HCT116 (cell line): ENCODE results near the gene SLC19A1. TPM values are rescaled to one million over a fixed set of nuclear protein-coding genes. Genes with fewer than 3 reads are reported as not detected.

ENCODE experiments used
- ATAC-seq: fragments of 200-7000 bp; cut with Tn5 transposase; 2 replicates; pipeline ENCODE4 v1.9.1; 2020; ENCODE audit warnings: mild to moderate bottlenecking, moderate library complexity
- BruUV-seq: library from RNA; stranded (reverse); fragments of 400-500 nt; replicated peaks from 2 replicates; lab custom pipeline; 2021; lab: Mats Ljungman, UMichigan
- CTCF ChIA-PET: fragments of 300-600 bp; sonication (Branson Sonifier 250); formaldehyde crosslinking; loops from one replicate; lab custom pipeline; 2021; ENCODE audit warnings: antibody characterized with exemption; lab: Charles Lee
- POLR2A ChIA-PET: fragments of 300-600, 350-600 bp; sonication (Branson Sonifier 250); formaldehyde crosslinking; loops from one replicate; lab custom pipeline; 2021; ENCODE audit warnings: antibody characterized with exemption; lab: Charles Lee
- RAD21 ChIA-PET, 2 experiments: fragments of 300-600 bp; sonication (Branson Sonifier 250); formaldehyde crosslinking; loops; one replicate each; lab custom pipeline; 2023; ENCODE audit warnings: low total read pairs in 2 of 2; ENCODE audit not compliant: uncharacterized antibody in 2 of 2, unreplicated experiment in 2 of 2, low non-redundant PET in 1 of 2; lab: Charles Lee
- DNase-seq: peaks from one replicate; pipeline ENCODE4 v3.0.0-alpha.2; 2010; ENCODE audit warnings: low read depth, low spot score
- H2AFZ ChIP-seq: fragments of 200-600 bp; shearing (Covaris generic), sonication (generic); 2 replicates; pipeline ENCODE4 v1.6.1; 2017; ENCODE audit warnings: low read depth, mixed run types, mixed read lengths, antibody characterized with exemption, low read length; ENCODE audit not compliant: poor library complexity, severe bottlenecking
- H3K27ac ChIP-seq: 2 replicates; pipeline ENCODE4 v1.5.1; 2012; ENCODE audit warnings: low read depth, low read length
- H3K27me3 ChIP-seq: fragments of 200-600 bp; sonication (generic); 2 replicates; pipeline ENCODE4 v1.6.1; 2016; ENCODE audit warnings: mixed run types, low read length, mixed read lengths; ENCODE audit not compliant: insufficient read depth
- H3K36me3 ChIP-seq, 2 experiments: fragments of 200-500 bp in 1 of 2; fragments of 200-600 bp in 1 of 2; sonication (Bioruptor generic) in 1 of 2; sonication (generic) in 1 of 2; 2 replicates each; pipeline versions ENCODE4 v1.5.1 to v1.6.1; 2014 to 2016; ENCODE audit warnings: low read length in 2 of 2, inconsistent platforms in 1 of 2, mixed read lengths in 1 of 2, mixed run types in 1 of 2; ENCODE audit not compliant: insufficient read depth in 2 of 2, control insufficient read depth in 1 of 2
- H3K4me1 ChIP-seq, 2 experiments: fragments of 200-600 bp in 1 of 2; sonication (generic) in 1 of 2; 2 replicates each; pipeline versions ENCODE4 v1.5.1 to v1.6.1; 2012 to 2017; ENCODE audit warnings: low read length in 2 of 2, inconsistent platforms in 1 of 2, mild to moderate bottlenecking in 1 of 2, mixed read lengths in 1 of 2, mixed run types in 1 of 2, moderate library complexity in 1 of 2; ENCODE audit not compliant: insufficient read depth in 2 of 2, control insufficient read depth in 1 of 2
- H3K4me2 ChIP-seq: fragments of 200-600 bp; sonication (generic); 2 replicates; pipeline ENCODE4 v1.6.1; 2017; ENCODE audit warnings: mixed run types, low read length, mixed read lengths
- H3K4me3 ChIP-seq, 2 experiments: fragments of 200-600 bp in 1 of 2; sonication (generic) in 1 of 2; replicated peaks in 1 of 2; 2 replicates each; pipeline ENCODE4 v1.5.1; 2011 to 2016; ENCODE audit warnings: low read length in 2 of 2, control low read depth in 1 of 2, low read depth in 1 of 2, mild to moderate bottlenecking in 1 of 2, mixed read lengths in 1 of 2, mixed run types in 1 of 2
- H3K79me2 ChIP-seq: fragments of 200-600 bp; sonication (generic); 2 replicates; pipeline ENCODE4 v1.6.1; 2017; ENCODE audit warnings: mild to moderate bottlenecking, mixed run types, low read length, moderate library complexity, mixed read lengths; ENCODE audit not compliant: insufficient read depth
- H3K9ac ChIP-seq: fragments of 200-600 bp; sonication (generic); 2 replicates; pipeline ENCODE4 v1.6.1; 2016; ENCODE audit warnings: low read length, mixed read lengths
- H3K9me2 ChIP-seq: fragments of 200-600 bp; sonication (generic), shearing (Covaris generic); 2 replicates; pipeline ENCODE4 v1.6.1; 2017; ENCODE audit warnings: mixed run types, mild to moderate bottlenecking, moderate library complexity; ENCODE audit not compliant: insufficient read depth
- H3K9me3 ChIP-seq, 2 experiments: fragments of 200-500 bp in 1 of 2; fragments of 200-600 bp in 1 of 2; sonication (Bioruptor generic) in 1 of 2; sonication (generic) in 1 of 2; 2 replicates each; pipeline ENCODE4 v1.6.1; 2014 to 2017; ENCODE audit warnings: low read length in 2 of 2, mixed read lengths in 2 of 2, inconsistent platforms in 1 of 2, low read depth in 1 of 2, mild to moderate bottlenecking in 1 of 2, mixed run types in 1 of 2, moderate library complexity in 1 of 2; ENCODE audit not compliant: control insufficient read depth in 1 of 2, insufficient read depth in 1 of 2
- H4K20me1 ChIP-seq: fragments of 200-600 bp; sonication (generic), shearing (Covaris generic); 2 replicates; pipeline ENCODE4 v1.6.1; 2017; ENCODE audit warnings: mixed run types, mild to moderate bottlenecking, moderate library complexity; ENCODE audit not compliant: insufficient read depth
- CEBPB ChIP-seq: IDR thresholded peaks from 2 replicates; pipeline ENCODE4 v1.6.1; 2012; ENCODE audit warnings: low read depth
- CTCF ChIP-seq, 3 experiments: fragments of 200-600 bp in 1 of 3; sonication (generic) in 1 of 3; IDR thresholded peaks in 2 of 3; conservative IDR thresholded peaks in 1 of 3; 2 replicates each; pipeline ENCODE4 v1.5.1; 2012 to 2017; ENCODE audit warnings: low read depth in 2 of 3, low read length in 2 of 3, antibody characterized with exemption in 1 of 3, borderline replicate concordance in 1 of 3, control low read depth in 1 of 3, mild to moderate bottlenecking in 1 of 3, mixed read lengths in 1 of 3, mixed run types in 1 of 3, moderate library complexity in 1 of 3; ENCODE audit not compliant: insufficient read depth in 1 of 3
- EGR1 ChIP-seq: IDR thresholded peaks from 2 replicates; pipeline ENCODE4 v1.6.1; 2012; ENCODE audit warnings: low read depth
- ELF1 ChIP-seq: IDR thresholded peaks from 2 replicates; pipeline ENCODE4 v1.6.1; 2012; ENCODE audit warnings: low read depth, borderline replicate concordance
- EZH2 ChIP-seq: fragments of 200-600 bp; sonication (generic); IDR thresholded peaks from 2 replicates; pipeline ENCODE4 v1.6.1; 2017; ENCODE audit warnings: antibody characterized with exemption, mixed run types
- EZH2phosphoT487 ChIP-seq: fragments of 200-600 bp; IDR thresholded peaks from 2 replicates; pipeline ENCODE4 v1.6.1; 2018; ENCODE audit warnings: antibody characterized with exemption, borderline replicate concordance
- FOSL1 ChIP-seq: IDR thresholded peaks from 2 replicates; pipeline ENCODE4 v1.6.1; 2012; ENCODE audit warnings: low read depth
- JUND ChIP-seq: IDR thresholded peaks from 2 replicates; pipeline ENCODE4 v1.6.1; 2012
- MAX ChIP-seq: IDR thresholded peaks from 2 replicates; pipeline ENCODE4 v1.6.1; 2012
- POLR2A ChIP-seq: IDR thresholded peaks from 2 replicates; pipeline ENCODE4 v1.7.0; 2011; ENCODE audit warnings: borderline replicate concordance; ENCODE audit not compliant: insufficient read depth, insufficient read length; ENCODE audit errors: extremely low read depth
- POLR2AphosphoS5 ChIP-seq: IDR thresholded peaks from 2 replicates; pipeline ENCODE4 v1.6.1; 2011; ENCODE audit warnings: mild to moderate bottlenecking, low read depth, low read length, moderate library complexity
- RAD21 ChIP-seq: IDR thresholded peaks from 2 replicates; pipeline ENCODE4 v1.6.1; 2012; ENCODE audit warnings: low read depth, mild to moderate bottlenecking
- SIN3A ChIP-seq: IDR thresholded peaks from 2 replicates; pipeline ENCODE4 v1.6.1; 2012; ENCODE audit warnings: low read depth
- SP1 ChIP-seq: IDR thresholded peaks from 2 replicates; pipeline ENCODE4 v1.6.1; 2012; ENCODE audit warnings: low read depth
- SRF ChIP-seq: IDR thresholded peaks from 2 replicates; pipeline ENCODE4 v1.6.1; 2012; ENCODE audit warnings: low read depth
- TCF7L2 ChIP-seq: IDR thresholded peaks from 2 replicates; pipeline ENCODE4 v1.7.0; 2011; ENCODE audit warnings: borderline replicate concordance, inconsistent platforms; ENCODE audit not compliant: insufficient read depth, insufficient read length; ENCODE audit errors: extremely low read depth
- ZFX ChIP-seq: fragments of 450-650 bp; IDR thresholded peaks from 2 replicates; pipeline ENCODE4 v1.6.1; 2017
- ZNF274 ChIP-seq: fragments of 200-500 bp; sonication (Bioruptor generic); IDR thresholded peaks from 2 replicates; pipeline ENCODE4 v1.6.1; 2014; ENCODE audit warnings: mild to moderate bottlenecking, low read depth, low read length, inconsistent platforms
- intact Hi-C: fragments of 100-400 bp; cut with micrococcal nuclease; formaldehyde crosslinking; loops from 2 replicates; pipeline ENCODE4 v1.10.0; 2022
- total RNA-seq: library from RNA; stranded (reverse); gene quantifications from one replicate; pipeline ENCODE4 v1.2.1, GENCODE V29; 2021; ENCODE audit not compliant: unreplicated experiment

SLC19A1 gene
- total RNA-seq, 1 experiment from 2014 or later, result 50.2 TPM

GRCh38 chr21:45480701-45481500, 61.3 kb downstream of the SLC19A1 start:
- RAD21 ChIA-PET, result no interaction called here
- intact Hi-C loops, result no loop called here
- H3K9me2 ChIP-seq, result no peaks in the 10 kb centered on the region

GRCh38 chr21:45479691-45480675, 62.3 kb downstream of the SLC19A1 start:
- intact Hi-C loops, result loop anchor here (10.0 kb wide), 1 partner anchor 345 kb away; no protein-coding TSS in a partner anchor
- Histone ChIP-seq H3K9me3 (no peaks in the 10 kb centered on the region), H3K9me2 (no peaks in the 10 kb centered on the region), H3K4me2 (no peak overlapping the region), H3K79me2 (no peaks in the 10 kb centered on the region), H3K4me3 (no peak overlapping the region), H4K20me1 (no peaks in the 10 kb centered on the region), H3K4me1 (no peaks in the 10 kb centered on the region), H3K36me3 (peaks cover 0 to 21% of the 10 kb centered on the region in 2 experiments; a peak in 1 of 4 replicates), H2AFZ (no peak overlapping the region), H3K27ac (no peak overlapping the region), H3K9ac (no peak overlapping the region), H3K27me3 (no peaks in the 10 kb centered on the region)
- ChIA-PET CTCF (no interaction called here), RAD21 (no interaction called here), POLR2A (no interaction called here)
- no TSS peak for BruUV-seq
- ATAC-seq (no peak), DNase-seq (no peak)
- TF ChIP-seq SP1 (no peak), EZH2 (no peak), ZFX (no peak), EZH2phosphoT487 (no peak), POLR2AphosphoS5 (no peak), ELF1 (no peak), SIN3A (no peak), CTCF (IDR thresholded peaks at IDR 0.05 in 2 of 3, conservative IDR thresholded peaks at IDR 0.05 in 1 of 3; ENCODE audit: borderline replicate concordance in 1 of 3, insufficient read depth in 1 of 3, low read depth in 2 of 3, low read length in 2 of 3) (no peak), JUND (no peak), POLR2A (no peak), FOSL1 (no peak)

More at GRCh38 chr21:45480701-45481500, 61.3 kb downstream of the SLC19A1 start:
- TF ChIP-seq MAX (no peak), TCF7L2 (no peak), ZNF274 (no peak), CEBPB (no peak), RAD21 (no peak), ZFX (no peak), JUND (no peak), EZH2phosphoT487 (no peak), EGR1 (no peak), SRF (no peak)
- Histone ChIP-seq H3K27me3 (no peaks in the 10 kb centered on the region), H2AFZ (no peak overlapping the region), H3K36me3 (peaks cover 0 to 21% of the 10 kb centered on the region in 2 experiments; a peak in 1 of 4 replicates), H3K4me1 (no peaks in the 10 kb centered on the region), H4K20me1 (no peaks in the 10 kb centered on the region), H3K9me3 (no peaks in the 10 kb centered on the region), H3K79me2 (no peaks in the 10 kb centered on the region), H3K27ac (no peak overlapping the region), H3K4me2 (no peak overlapping the region), H3K4me3 (no peak overlapping the region), H3K9ac (no peak overlapping the region)
- no peak for ATAC-seq
- CTCF ChIA-PET, result no interaction called here
- no TSS peak for BruUV-seq
- no peak for DNase-seq
- POLR2A ChIA-PET, result no interaction called here
